Left lung (tissue), 10 donors: ENCODE results near the gene TFF3. TPM values are rescaled to one million over a fixed set of nuclear protein-coding genes. Genes with fewer than 3 reads are reported as not detected.

Experiments
- ATAC-seq: fragments of 200-7000 bp; cut with Tn5 transposase; one replicate; pipeline ENCODE4 v1.9.1; 2020; ENCODE audit warnings: moderate library complexity
- DNase-seq, 4 donors: peaks; one replicate each; pipeline ENCODE4 v3.0.0-alpha.2; 2013 to 2020
- H3K27ac ChIP-seq, 2 donors: fragments of 200-600 bp; sonication (generic) in 1 of 2; one replicate each; pipeline versions ENCODE4 v1.5.0 to v1.8.0; 2020 to 2021
- H3K27me3 ChIP-seq, 2 donors: fragments of 200-600 bp; sonication (generic) in 1 of 2; one replicate each; pipeline versions ENCODE4 v1.5.0 to v1.8.0; 2020 to 2021
- H3K36me3 ChIP-seq, 2 donors: fragments of 200-600 bp; sonication (generic) in 1 of 2; one replicate each; pipeline versions ENCODE4 v1.5.0 to v1.8.0; 2020 to 2021
- H3K4me1 ChIP-seq, 2 donors: fragments of 200-600 bp; one replicate each; pipeline ENCODE4 v1.8.0; 2021
- H3K4me3 ChIP-seq, 2 donors: fragments of 200-600 bp; sonication (generic) in 1 of 2; one replicate each; pipeline versions ENCODE4 v1.5.0 to v1.8.0; 2020 to 2021; ENCODE audit warnings: mild to moderate bottlenecking in 1 of 2
- H3K9me3 ChIP-seq, 2 donors: fragments of 200-600 bp; sonication (generic) in 1 of 2; one replicate each; pipeline versions ENCODE4 v1.5.0 to v1.8.0; 2020 to 2021
- intact Hi-C, 2 donors: fragments of 100-400 bp; cut with DNase I; formaldehyde crosslinking; loops; one replicate each; pipeline versions ENCODE4 v1.11.2 to v1.14.2; 2022
- polyA plus RNA-seq, 6 donors: library from polyadenylated mRNA; unstranded; fragments of 120-200 nt; gene quantifications; one replicate each; pipeline ENCODE4 v1.2.1, GENCODE V29; 2013; ENCODE audit not compliant: insufficient read length in 6 of 6
- total RNA-seq, 2 donors: library from RNA; stranded (reverse); fragmentation: NEBNext Ultra II Directional; extraction: Animal tissue kit (Norgen Biotek cat#: 25700); gene quantifications; one replicate each; pipeline ENCODE4 v1.2.1, GENCODE V29; 2021
- TF ChIP-seq, protein P1 (sequence below), 2 donors: fragments of 200-600 bp; sonication (generic) in 1 of 2; IDR thresholded peaks; one replicate each; pipeline versions ENCODE4 v1.5.0 to v1.8.0; 2021; ENCODE audit warnings: antibody characterized with exemption in 2 of 2
- donor health status: DM: no; HTN: yes; CAD: no.
- donor health status: DM: no; HTN: no; CAD: no.

The TFF3 gene
- total and polyA plus RNA-seq, 8 donors: 5.5 to 20.0 (median 12.4) TPM

DNA sequence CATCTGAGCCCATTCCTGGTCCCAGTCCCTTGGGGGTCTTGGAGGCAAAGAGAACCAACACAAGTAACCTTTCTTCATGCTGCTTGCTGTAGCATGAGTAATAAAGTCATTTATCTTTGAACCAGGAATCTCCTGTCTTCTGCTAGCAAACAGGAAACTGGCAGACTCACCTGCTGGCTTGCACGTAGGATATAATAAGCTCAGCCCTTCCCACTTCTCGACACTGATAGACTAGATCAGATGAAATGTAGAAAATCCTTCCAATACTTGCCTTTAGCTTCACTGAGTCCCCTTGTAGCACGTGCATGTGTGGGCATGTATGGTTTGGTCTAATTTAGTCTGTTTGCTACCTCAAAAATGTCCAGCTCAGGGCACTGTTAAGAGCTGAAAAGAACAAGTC, 42.1 kb upstream of the TFF3 start:
- no peak for ATAC-seq

DNA sequence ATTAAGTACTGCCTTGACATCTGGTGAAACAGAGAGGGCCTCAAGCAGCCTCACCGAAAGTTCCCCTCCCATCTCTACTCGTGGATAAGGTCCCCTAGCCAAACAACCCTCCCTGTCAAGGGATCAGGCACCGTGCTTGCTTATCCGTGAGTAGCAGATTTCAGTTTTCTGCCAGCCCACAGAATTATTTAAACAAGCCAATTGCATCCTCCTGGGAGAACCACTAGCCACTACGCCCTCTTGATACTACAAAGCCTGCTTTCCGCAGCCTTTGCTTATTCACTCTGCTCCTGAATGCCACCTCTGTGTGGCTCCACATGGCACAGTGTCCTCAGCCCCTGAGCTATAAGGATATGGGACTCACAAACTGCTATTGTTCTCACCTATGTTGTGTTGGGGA, 41.4 kb upstream of the TFF3 start:
- no peaks in the 10 kb centered on the region for H3K27me3 ChIP-seq
- H3K9me3 ChIP-seq: peaks cover 0 to 18% of the 10 kb centered on the region in 2 donors
- H3K4me3 ChIP-seq: no peak overlapping the region
- DNase-seq (no peak), ATAC-seq (no peak)
- H3K27ac ChIP-seq: no peak overlapping the region
- intact Hi-C loops: no loop called here
- no peaks in the 10 kb centered on the region for H3K36me3 ChIP-seq
- no peaks in the 10 kb centered on the region for H3K4me1 ChIP-seq
- TF ChIP-seq, protein P1, sequence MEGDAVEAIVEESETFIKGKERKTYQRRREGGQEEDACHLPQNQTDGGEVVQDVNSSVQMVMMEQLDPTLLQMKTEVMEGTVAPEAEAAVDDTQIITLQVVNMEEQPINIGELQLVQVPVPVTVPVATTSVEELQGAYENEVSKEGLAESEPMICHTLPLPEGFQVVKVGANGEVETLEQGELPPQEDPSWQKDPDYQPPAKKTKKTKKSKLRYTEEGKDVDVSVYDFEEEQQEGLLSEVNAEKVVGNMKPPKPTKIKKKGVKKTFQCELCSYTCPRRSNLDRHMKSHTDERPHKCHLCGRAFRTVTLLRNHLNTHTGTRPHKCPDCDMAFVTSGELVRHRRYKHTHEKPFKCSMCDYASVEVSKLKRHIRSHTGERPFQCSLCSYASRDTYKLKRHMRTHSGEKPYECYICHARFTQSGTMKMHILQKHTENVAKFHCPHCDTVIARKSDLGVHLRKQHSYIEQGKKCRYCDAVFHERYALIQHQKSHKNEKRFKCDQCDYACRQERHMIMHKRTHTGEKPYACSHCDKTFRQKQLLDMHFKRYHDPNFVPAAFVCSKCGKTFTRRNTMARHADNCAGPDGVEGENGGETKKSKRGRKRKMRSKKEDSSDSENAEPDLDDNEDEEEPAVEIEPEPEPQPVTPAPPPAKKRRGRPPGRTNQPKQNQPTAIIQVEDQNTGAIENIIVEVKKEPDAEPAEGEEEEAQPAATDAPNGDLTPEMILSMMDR (IDR thresholded peaks at IDR 0.05): no peak

More for the DNA sequence above, 42.1 kb upstream of the TFF3 start:
- intact Hi-C loops: no loop called here
- TF ChIP-seq, protein P1 (IDR thresholded peaks at IDR 0.05): no peak
- no peak overlapping the region for H3K27ac ChIP-seq
- H3K4me1 ChIP-seq: no peaks in the 10 kb centered on the region
- peaks cover 0 to 18% of the 10 kb centered on the region in 2 donors for H3K9me3 ChIP-seq
- H3K36me3 ChIP-seq: no peaks in the 10 kb centered on the region
- peaks cover 0 to 3% of the 10 kb centered on the region in 2 donors for H3K27me3 ChIP-seq
- no peak overlapping the region for H3K4me3 ChIP-seq
- peak in 1 of 4 donors; percentile 12 for DNase-seq

DNA sequence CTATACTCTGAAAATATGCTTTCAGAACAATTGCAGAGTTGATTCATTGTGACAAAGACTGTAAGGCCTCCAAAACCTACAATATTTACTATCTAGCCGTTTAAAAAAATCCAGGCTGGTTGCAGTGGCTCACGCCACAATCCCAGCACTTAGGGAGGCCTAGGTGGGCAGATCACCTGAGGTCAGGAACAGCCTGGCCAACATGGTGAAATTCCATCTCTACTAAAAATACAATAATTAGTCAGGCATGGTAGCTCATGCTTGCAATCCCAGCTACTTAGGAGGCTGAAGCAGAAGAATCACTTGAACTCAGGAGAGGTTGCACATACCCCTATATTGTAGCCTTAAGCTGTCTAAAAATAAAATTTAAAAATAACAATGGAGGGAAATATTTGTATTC, 40.8 kb upstream of the TFF3 start:
- TF ChIP-seq, protein P1 (IDR thresholded peaks at IDR 0.05): no peak
- intact Hi-C loops: no loop called here
- DNase-seq: no peak
- H3K4me1 ChIP-seq: no peaks in the 10 kb centered on the region
- H3K9me3 ChIP-seq: peaks cover 0 to 18% of the 10 kb centered on the region in 2 donors
- no peak overlapping the region for H3K4me3 ChIP-seq
- no peaks in the 10 kb centered on the region for H3K36me3 ChIP-seq
- no peaks in the 10 kb centered on the region for H3K27me3 ChIP-seq
- no peak for ATAC-seq
- H3K27ac ChIP-seq: no peak overlapping the region

DNA sequence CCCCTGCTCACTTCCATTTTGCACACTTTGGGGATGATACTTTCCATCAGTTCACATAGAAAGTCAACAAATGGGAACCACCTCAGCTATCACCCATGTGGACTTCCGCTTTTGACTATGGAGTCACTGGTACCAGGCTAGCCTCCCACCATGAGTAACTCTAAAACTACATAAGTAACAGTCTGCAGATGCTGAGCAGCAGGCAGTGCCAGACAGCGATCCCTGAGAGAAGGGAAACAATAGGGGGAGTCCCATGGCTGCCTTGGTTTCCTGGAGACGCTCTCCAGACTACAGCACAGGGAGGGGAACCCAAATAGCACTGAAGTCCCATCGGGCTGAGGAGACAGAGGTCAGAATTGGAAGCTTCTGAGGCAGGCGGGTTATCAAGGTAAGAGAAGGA, 38.4 kb upstream of the TFF3 start:
- DNase-seq: no peak
- Histone ChIP-seq H3K27me3 (no peaks in the 10 kb centered on the region), H3K9me3 (peaks cover 0 to 16% of the 10 kb centered on the region in 2 donors), H3K27ac (no peak overlapping the region), H3K4me1 (no peaks in the 10 kb centered on the region), H3K36me3 (no peaks in the 10 kb centered on the region), H3K4me3 (no peak overlapping the region)
- TF ChIP-seq, protein P1 (IDR thresholded peaks at IDR 0.05): no peak
- intact Hi-C loops: no loop called here
- ATAC-seq: no peak

DNA sequence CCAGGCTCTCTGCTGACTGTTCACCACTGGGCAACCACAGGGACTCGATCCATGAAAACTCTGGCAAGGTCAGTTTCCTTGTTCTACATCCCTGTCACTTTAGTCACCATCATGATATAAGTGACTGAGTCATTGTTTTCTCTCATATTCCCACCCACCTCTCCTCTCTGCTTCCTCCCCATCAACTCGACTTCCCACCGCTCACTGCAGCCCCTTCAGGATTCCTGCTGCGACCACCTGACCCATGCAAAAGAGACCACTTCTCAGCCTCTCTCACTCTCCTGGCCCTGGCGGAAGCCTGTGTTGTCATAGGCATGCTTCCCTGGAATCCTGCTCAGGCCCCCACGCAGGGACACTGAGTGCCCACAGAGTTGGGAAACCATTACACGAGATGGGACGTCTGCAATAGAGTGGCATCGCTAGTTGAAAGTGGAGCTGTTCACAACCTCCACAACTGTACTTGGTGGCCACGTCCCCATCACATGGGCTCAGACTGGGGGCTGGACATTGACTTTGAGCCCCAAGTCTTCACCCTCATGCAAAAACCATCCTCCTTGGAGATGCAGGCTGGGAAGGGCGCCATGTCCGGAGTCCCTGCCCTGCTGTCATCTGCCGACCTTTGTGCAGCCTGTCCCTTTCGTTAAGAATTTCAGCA, 37.4 kb upstream of the TFF3 start:
- intact Hi-C loops: no loop called here

More for the DNA sequence above, 37.4 kb upstream of the TFF3 start:
- Histone ChIP-seq H3K27ac (no peak overlapping the region), H3K4me1 (no peaks in the 10 kb centered on the region), H3K27me3 (peaks cover 0 to 2% of the 10 kb centered on the region in 2 donors), H3K36me3 (no peaks in the 10 kb centered on the region), H3K9me3 (peaks cover 0 to 16% of the 10 kb centered on the region in 2 donors), H3K4me3 (no peak overlapping the region)
- ATAC-seq (no peak), DNase-seq (no peak)
- TF ChIP-seq, protein P1 (IDR thresholded peaks at IDR 0.05): no peak
